Suprapubic skin (tissue), 4 donors: ENCODE measurements around the gene NOB1. TPM values are rescaled to one million over a fixed set of nuclear protein-coding genes. Genes with fewer than 3 reads are reported as not detected.

Source experiments
- DNase-seq, 2 donors: peaks; one replicate each; pipeline ENCODE4 v3.0.0-alpha.2; 2019; ENCODE audit warnings: low spot score in 2 of 2
- H3K27ac ChIP-seq: fragments of 200-600 bp; sonication (generic); one replicate; pipeline ENCODE4 v1.5.1; 2019
- H3K27me3 ChIP-seq: fragments of 200-600 bp; sonication (generic); one replicate; pipeline ENCODE4 v1.5.1; 2019
- H3K36me3 ChIP-seq: fragments of 200-600 bp; sonication (generic); one replicate; pipeline ENCODE4 v1.5.1; 2019
- H3K4me1 ChIP-seq: fragments of 200-600 bp; sonication (generic); one replicate; pipeline ENCODE4 v1.5.1; 2019
- H3K4me3 ChIP-seq: fragments of 200-600 bp; sonication (generic); one replicate; pipeline ENCODE4 v1.5.1; 2019; ENCODE audit warnings: mild to moderate bottlenecking
- H3K9me3 ChIP-seq: fragments of 200-600 bp; sonication (generic); one replicate; pipeline ENCODE4 v1.5.1; 2019
- EP300 ChIP-seq: sonication (generic); formaldehyde crosslinking; IDR thresholded peaks from one replicate; pipeline ENCODE4 v1.6.1; 2017; ENCODE audit warnings: antibody characterized with exemption
- POLR2A ChIP-seq, 2 donors: fragments of 450-650 bp; IDR thresholded peaks; one replicate each; pipeline ENCODE4 v1.6.1; 2017; ENCODE audit warnings: antibody characterized with exemption in 2 of 2, mild to moderate bottlenecking in 2 of 2, moderate library complexity in 2 of 2
- POLR2AphosphoS5 ChIP-seq, 3 donors: sonication (generic); formaldehyde crosslinking; IDR thresholded peaks; one replicate each; pipeline ENCODE4 v1.6.1; 2017; ENCODE audit warnings: antibody characterized with exemption in 3 of 3
- WGBS: methylation state at CpG from one replicate; pipeline ENCODE4 v1.1.5; 2018; 5-methylcytosine and 5-hydroxymethylcytosine counted together
- total RNA-seq, 4 donors: library from RNA; depleted of rRNA; stranded (reverse); fragments of >200 nt; gene quantifications; one replicate each; pipeline ENCODE4 v1.1.0, GENCODE V29; 2016
- TF ChIP-seq, protein P1 (sequence below), 2 donors: fragments of 200-600 bp in 1 of 2; fragments of 450-650 bp in 1 of 2; sonication (generic) in 1 of 2; IDR thresholded peaks; one replicate each; pipeline ENCODE4 v1.5.1; 2016 to 2019; ENCODE audit warnings: antibody characterized with exemption in 2 of 2, mild to moderate bottlenecking in 1 of 2, moderate library complexity in 1 of 2

The NOB1 gene
- total RNA-seq, 4 donors from 2014 or later, result 45.2 to 62.9 (median 52.1) TPM

DNA sequence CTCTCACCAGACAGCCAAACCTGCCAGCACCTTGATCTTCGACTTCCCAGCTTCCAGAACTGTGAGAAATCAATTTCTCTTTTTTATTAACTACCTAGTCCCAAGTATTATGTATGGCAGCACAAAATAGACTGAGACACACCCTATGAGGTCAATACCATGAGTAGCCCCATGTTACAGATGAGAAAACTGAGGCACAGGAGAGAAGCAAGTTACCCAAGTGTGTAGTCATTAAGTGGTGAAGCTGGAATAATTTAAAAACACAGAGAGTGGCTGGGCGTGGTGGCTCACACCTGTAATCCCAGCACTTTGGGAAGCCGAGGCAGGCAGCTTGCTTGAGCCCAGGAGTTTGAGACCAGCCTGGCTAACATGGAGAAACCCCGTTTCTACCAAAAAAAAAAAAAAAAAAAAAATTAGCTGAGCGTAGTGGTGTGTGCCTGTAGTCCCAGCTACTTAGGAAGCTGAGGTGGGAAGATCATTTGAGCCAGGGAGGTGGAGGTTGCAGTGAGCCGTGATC lies 33.2 kb downstream of the NOB1 start:
- Histone ChIP-seq H3K36me3 (peaks cover 6% of the 10 kb centered on the region), H3K4me3 (no peak overlapping the region), H3K27ac (no peak overlapping the region), H3K27me3 (no peaks in the 10 kb centered on the region), H3K9me3 (no peaks in the 10 kb centered on the region), H3K4me1 (peaks cover 7% of the 10 kb centered on the region)
- no peak for TF ChIP-seq POLR2AphosphoS5 (IDR thresholded peaks at IDR 0.05)
- TF ChIP-seq POLR2A (IDR thresholded peaks at IDR 0.05), result no peak
- TF ChIP-seq, protein P1, sequence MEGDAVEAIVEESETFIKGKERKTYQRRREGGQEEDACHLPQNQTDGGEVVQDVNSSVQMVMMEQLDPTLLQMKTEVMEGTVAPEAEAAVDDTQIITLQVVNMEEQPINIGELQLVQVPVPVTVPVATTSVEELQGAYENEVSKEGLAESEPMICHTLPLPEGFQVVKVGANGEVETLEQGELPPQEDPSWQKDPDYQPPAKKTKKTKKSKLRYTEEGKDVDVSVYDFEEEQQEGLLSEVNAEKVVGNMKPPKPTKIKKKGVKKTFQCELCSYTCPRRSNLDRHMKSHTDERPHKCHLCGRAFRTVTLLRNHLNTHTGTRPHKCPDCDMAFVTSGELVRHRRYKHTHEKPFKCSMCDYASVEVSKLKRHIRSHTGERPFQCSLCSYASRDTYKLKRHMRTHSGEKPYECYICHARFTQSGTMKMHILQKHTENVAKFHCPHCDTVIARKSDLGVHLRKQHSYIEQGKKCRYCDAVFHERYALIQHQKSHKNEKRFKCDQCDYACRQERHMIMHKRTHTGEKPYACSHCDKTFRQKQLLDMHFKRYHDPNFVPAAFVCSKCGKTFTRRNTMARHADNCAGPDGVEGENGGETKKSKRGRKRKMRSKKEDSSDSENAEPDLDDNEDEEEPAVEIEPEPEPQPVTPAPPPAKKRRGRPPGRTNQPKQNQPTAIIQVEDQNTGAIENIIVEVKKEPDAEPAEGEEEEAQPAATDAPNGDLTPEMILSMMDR (IDR thresholded peaks at IDR 0.05), result no peak
- TF ChIP-seq EP300, result no peak
- DNase-seq, result peak in 1 of 2 donors; percentile 1
- WGBS, result 89% methylated on average over 6 of the region's 6 CpGs

DNA sequence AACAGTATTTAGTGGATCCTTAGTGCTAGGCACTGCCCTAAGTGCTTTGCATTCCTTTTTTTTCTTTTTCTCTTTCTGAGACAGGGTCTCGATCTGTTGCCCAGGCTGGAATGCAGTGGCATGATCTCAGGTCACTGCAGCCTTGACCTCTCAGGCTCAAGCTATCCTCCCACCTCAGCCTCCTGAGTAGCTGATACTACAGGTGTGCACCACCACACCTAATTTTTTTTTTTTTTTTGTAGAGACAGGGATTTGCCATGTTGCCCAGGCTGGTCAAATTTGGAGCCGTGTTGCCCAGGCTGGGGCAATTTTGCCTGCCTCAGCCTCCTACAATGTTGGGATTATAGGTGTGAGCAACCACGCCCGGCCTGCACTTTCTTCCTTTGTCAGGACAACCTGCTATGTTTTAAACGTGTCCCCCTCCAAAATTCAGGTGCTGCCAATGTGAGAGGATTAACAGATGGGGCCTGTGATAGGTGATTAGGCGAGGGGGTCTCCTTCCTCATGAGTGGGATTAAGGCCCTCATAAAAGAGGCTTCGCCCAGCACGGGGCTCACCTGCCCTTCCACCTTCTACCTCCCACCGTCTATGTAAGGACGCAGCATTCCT lies 33.8 kb downstream of the NOB1 start:
- 97% methylated on average over 10 of the region's 10 CpGs for WGBS
- peaks cover under 1% of the 10 kb centered on the region for H3K4me1 ChIP-seq
- TF ChIP-seq EP300 (no peak), POLR2A (IDR thresholded peaks at IDR 0.05) (no peak), POLR2AphosphoS5 (IDR thresholded peaks at IDR 0.05) (no peak)
- TF ChIP-seq, protein P1 (IDR thresholded peaks at IDR 0.05), result no peak
- no peaks in the 10 kb centered on the region for H3K9me3 ChIP-seq
- H3K27ac ChIP-seq, result no peak overlapping the region
- no peaks in the 10 kb centered on the region for H3K27me3 ChIP-seq
- DNase-seq, result peak in 1 of 2 donors; percentile 32
- H3K4me3 ChIP-seq, result no peak overlapping the region
- peaks cover 6% of the 10 kb centered on the region for H3K36me3 ChIP-seq

DNA sequence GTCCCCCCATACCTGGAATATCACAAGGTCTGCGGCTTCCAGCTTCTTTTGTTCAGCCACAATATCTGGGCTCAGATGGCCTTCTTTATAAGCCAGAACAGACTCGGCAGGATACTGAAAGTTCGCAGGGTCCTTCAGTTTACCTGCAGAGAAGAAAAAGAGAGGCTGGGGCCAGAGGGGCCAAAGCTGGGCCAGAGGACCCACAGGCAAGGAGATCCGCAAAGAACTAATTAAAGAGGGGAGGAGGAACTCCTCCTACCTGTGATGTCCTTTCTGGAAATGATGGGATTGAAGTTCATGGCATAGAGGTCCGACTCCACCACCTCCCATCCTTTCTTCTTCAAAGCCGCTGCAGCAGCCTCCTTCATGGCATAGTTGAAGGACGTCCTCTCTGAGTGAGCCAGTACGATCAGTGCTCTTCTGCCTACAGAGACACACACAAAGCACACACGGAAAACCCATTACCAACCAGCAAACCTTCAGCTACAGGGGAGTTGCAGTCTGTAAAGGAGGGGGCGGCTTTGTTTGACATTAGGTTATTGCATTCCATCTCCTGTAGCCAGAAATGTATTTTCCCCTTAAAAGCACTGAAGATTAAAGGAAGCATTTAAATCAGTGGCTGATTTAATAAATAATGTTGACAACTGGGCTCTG lies 36.5 kb downstream of the NOB1 start:
- no peak overlapping the region for H3K27ac ChIP-seq
- WGBS, result 89% methylated on average over 10 of the region's 10 CpGs
- no peak for TF ChIP-seq EP300
- TF ChIP-seq POLR2A (IDR thresholded peaks at IDR 0.05), result no peak
- TF ChIP-seq POLR2AphosphoS5 (IDR thresholded peaks at IDR 0.05), result no peak
- TF ChIP-seq, protein P1 (IDR thresholded peaks at IDR 0.05), result no peak
- H3K4me1 ChIP-seq, result no peaks in the 10 kb centered on the region
- H3K27me3 ChIP-seq, result no peaks in the 10 kb centered on the region
- no peak overlapping the region for H3K4me3 ChIP-seq
- H3K36me3 ChIP-seq, result peaks cover 16% of the 10 kb centered on the region
- no peaks in the 10 kb centered on the region for H3K9me3 ChIP-seq
- peak in 1 of 2 donors; percentile 11 for DNase-seq

DNA sequence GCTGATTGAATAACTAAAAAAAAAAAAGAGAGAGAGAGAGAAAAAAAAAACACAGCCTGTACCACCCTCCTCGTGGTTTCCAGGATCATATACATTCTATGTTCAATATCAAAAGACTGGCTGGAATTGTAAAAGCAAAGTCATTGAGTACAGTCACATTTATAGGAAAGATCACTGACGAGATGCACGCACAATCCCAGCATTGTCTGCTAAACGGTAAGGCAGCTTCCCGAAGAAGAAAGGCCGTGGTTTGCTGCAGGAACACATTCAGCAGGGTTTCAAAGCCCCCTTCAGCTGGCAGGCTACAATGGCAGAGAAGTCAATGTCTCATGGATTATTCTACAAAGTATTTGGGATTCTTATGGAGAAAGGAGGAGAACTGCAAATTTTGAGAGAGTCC lies 37.7 kb downstream of the NOB1 start:
- Histone ChIP-seq H3K9me3 (no peaks in the 10 kb centered on the region), H3K27me3 (no peaks in the 10 kb centered on the region), H3K27ac (no peak overlapping the region), H3K4me3 (no peak overlapping the region), H3K36me3 (peaks cover 16% of the 10 kb centered on the region), H3K4me1 (peaks cover 12% of the 10 kb centered on the region)
- no peak for TF ChIP-seq EP300
- TF ChIP-seq, protein P1 (IDR thresholded peaks at IDR 0.05), result no peak
- no peak for TF ChIP-seq POLR2AphosphoS5 (IDR thresholded peaks at IDR 0.05)
- no peak for TF ChIP-seq POLR2A (IDR thresholded peaks at IDR 0.05)
- 81% methylated on average over 6 of the region's 6 CpGs for WGBS
- DNase-seq, result peak in 1 of 2 donors; percentile 12

DNA sequence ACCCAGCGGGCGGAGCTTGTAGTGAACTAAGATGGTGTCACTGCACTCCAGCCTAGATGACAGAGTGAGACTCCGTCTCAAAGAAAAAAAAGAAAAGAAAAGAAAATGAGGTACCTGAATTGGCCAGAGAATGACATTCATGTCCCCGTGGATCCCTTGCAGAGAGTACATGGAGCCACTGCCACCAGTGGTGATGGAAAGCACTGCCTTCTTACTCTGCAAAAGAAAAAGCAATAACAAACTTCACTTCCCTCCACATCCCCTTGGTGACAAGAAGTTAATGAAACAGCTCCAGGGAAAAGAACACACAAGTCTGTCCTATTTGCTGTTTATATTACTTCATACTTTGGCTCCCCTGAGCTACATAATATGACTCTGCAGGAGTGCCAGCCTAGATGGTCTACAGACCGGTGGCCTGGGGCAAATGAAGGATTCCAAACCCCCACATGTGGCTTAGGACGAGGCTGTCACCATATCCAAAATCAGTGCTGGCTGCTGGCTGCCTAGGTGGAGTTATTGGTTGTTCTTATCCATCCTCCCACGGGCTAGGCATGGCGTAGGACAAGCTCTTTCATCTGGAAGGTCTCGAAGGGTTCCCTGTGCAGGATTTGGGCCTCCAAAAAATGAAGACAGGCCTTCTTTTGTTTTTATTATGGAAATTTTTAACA lies 41.7 kb downstream of the NOB1 start:
- Histone ChIP-seq H3K4me1 (peaks cover 38% of the 10 kb centered on the region), H3K27ac (no peak overlapping the region), H3K27me3 (no peaks in the 10 kb centered on the region), H3K36me3 (peaks cover 17% of the 10 kb centered on the region), H3K9me3 (no peaks in the 10 kb centered on the region), H3K4me3 (no peak overlapping the region)
- TF ChIP-seq EP300, result no peak
- no peak for TF ChIP-seq POLR2A (IDR thresholded peaks at IDR 0.05)
- no peak for TF ChIP-seq POLR2AphosphoS5 (IDR thresholded peaks at IDR 0.05)
- TF ChIP-seq, protein P1 (IDR thresholded peaks at IDR 0.05), result no peak
- peak in 1 of 2 donors; percentile 49 for DNase-seq
- 85% methylated on average over 9 of the region's 9 CpGs for WGBS
